ENCODE results near the gene ATP6V1B1.

GRCh38 chr2:70898363-70899240 lies 37.1 kb upstream of the ATP6V1B1 start:
- TF ChIP-seq CTCF (IDR thresholded peaks at IDR 0.05) (no peak), POLR2AphosphoS5 (IDR thresholded peaks at IDR 0.05) (no peak), EP300 (IDR thresholded peaks at IDR 0.05) (no peak)

Measured in sigmoid colon (tissue), 4 donors.